Tongue (tissue), 2 donors: ENCODE results near the gene SEPTIN10. TPM values are rescaled to one million over a fixed set of nuclear protein-coding genes. Genes with fewer than 3 reads are reported as not detected.
A peak's percentile ranks its signal among the peaks of the same experiment; 100 is the strongest.

Experiments used
- DNase-seq: peaks from one replicate; pipeline ENCODE4 v3.0.0-alpha.2; 2015
- total RNA-seq: library from RNA; depleted of rRNA; stranded (reverse); fragments of >200 nt; gene quantifications from one replicate; pipeline ENCODE4 v1.2.3, GENCODE V29; 2014

The SEPTIN10 gene
- total RNA-seq, 1 donor from 2014 or later: 113 TPM

DNA sequence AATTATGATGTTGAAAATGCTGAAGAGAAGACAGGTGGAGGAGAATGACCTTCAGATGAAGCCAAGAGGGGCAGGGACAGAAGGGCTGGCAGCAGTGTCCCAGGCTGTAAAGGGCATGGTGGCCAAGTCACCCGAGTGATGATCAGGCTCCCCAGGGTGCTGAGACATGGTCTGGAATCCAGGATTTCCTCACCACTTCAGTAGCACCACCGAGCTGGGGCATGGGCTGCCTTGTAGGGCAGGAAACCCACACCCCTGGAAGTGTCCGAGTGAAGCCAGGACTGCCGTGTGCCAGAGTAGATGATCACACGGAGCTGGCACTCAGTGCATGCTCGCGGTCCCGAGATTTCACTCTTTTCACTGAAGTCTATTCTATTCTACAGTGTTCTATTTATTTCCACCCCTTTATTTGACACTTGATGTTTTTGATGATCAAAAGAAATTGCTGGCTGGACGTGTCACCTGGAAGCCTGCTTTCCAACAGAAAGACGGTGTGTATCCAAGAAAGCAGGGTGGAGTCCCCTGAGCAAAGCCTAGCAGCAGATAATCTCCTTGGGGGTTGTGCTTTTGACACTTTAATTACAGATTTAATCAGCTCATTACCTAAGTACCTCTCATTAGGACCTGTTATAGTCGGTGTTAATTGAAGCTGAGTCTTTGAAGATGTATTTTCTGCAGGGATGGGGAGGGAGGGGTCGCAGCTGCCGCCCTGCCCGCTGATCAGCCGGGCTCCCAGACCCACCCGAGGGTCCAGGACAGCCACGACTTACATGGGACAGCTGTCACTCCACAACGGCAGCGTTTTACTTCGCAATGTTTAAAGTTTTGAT is 92.3 kb downstream of the SEPTIN10 start:
- no peak for DNase-seq

DNA sequence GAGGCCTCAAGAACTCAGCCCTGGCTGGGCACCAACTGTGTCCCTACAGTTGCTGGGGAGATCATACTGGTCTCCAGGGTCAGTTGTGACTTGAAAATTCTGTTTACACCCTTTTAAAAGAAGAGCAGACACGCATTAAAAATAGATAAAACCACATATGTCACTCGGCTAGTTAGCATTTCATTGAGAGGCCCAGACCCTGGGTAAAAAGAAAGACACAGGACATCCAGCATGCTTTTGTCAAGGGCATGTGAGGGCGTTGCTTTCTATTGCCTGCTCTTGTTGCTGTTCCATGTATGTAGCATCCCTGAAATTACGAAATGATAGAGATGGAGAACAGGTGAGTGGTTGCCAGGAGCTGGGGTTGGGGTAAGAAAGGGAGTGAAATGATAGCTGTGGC is 94.3 kb downstream of the SEPTIN10 start:
- DNase-seq: no peak

GRCh38 chr2:109517118-109517889 is 96.5 kb downstream of the SEPTIN10 start:
- no peak for DNase-seq

- DNase-seq: peak; percentile 33
Observed at GRCh38 chr2:109516445-109517117, 97.2 kb downstream of the SEPTIN10 start.

DNA sequence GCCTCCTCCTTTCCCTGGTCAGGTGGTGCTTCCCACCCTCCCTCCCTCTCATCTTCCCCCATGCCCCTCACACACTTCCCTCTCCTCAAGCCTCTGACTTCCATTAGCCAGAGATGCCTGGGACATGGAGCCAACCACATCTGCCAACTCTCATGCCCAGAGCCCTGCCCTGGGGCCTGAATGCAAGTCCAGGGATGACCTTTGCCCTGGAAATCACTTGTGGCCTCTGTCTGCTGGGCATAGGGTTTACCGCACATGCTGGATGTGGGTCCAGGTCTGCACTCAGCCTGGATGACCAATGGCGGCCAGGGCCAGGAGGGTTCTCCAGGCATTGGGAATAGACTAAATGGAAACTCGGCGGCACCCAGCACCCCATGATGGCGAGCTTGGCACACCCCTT is 98.9 kb downstream of the SEPTIN10 start:
- no peak for DNase-seq

DNA sequence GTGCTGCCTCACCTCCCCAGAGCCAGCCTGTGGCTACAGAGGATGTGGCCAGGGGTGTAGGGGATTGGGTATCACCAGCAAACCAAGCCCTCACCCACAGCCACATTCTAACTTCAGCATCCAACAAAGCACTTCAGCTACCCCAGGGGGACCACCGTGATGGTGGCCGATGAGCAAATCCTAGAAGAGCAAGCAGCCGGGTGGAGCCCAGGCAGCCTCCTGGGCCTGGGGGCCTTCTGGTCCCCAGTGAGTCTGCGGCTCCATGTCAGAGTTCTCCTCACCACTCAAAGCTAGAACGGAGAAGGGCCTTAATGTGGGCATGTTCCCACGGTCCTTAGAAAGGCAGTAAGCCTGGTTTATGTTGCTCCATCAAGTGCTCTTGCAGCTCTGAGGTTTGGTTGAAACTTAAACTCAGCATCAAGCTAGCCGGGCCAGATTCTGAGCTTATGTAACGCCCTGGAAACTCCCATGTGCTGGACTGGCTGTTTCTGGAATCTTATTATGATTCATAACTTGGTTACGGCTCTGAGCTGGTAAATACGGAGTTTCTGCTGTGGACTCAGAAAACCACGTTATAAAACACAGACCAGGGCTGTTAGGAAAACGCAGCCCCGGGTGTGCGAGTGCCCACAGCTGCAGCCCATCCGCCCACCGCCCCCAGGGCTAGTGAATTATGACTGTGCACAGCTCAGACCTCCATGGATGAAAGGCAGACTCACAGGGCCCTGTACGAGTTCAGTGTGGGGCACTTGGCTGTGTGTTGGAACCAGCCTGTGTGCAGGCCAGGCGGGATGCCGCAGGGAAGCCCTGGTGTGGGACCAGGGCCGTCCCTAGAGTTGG is 99.8 kb downstream of the SEPTIN10 start:
- peak; percentile 81 for DNase-seq

GRCh38 chr2:109513230-109513629 is 100.5 kb downstream of the SEPTIN10 start:
- DNase-seq: no peak

GRCh38 chr2:109512076-109512475 is 101.7 kb downstream of the SEPTIN10 start:
- no peak for DNase-seq

DNA sequence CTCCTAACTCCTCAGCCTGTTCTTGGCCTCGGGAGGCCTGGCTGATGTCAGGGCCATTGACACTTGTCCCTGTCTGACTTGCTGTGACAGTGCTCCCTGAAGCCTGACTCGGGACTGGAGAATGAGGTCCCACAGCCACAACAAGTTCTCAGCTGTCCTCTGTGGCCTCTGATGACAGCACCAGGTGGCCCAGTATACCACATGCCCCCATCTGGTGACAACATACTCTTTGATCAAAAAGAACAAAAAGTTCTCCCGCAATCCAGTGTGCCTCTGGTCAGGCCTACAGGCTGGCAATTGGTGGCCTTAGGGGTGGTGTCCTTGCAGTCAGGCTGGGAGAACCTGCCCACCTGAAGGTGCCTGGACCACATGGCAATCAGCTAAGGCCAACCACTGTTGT is 102.6 kb downstream of the SEPTIN10 start:
- DNase-seq: no peak

DNA sequence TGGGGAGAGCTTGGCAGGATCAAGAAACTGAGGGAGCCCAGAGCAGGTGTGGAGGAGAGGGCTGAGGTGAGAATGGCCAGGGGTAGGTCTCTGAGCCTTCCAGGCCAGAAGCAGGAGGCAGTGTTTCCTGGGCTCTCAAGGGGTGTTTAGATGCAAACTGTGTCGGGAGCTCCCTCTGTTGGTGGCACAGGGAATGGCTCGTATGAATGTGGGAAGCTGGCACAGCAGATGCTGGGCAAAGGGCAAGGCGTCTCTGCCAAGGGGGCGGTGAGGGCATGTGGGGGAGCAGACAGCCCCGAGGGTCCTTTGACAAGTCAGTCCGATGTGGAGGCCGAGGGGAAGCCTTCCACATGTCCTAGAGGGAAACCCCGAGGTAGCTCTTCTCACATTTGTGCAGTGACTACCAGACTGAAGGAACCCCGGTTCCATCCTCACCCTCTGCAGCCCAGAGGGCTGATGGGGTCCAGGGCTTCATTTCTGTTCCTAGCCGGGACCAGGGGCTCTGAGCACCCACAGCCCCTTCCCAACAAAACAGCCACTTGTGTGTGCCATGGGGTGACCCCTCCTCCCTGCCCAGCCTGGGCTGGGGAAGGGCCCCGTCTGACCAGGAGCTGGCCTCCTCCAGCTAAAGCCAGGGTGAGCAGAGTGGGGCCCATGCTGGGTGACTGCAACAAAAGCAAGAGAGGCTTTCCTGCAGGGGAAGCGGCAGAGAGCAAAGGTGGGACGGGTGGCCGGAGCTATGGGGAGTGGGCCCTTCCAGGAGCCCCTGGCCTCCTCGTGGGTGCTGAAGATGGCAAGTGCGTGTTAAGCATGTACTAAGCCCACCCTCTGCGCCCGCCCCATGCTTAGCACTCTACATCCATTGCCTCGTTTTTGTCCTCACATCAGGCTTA is 103.4 kb downstream of the SEPTIN10 start:
- DNase-seq: peak; percentile 90

GRCh38 chr2:109508556-109508955 is 105.2 kb downstream of the SEPTIN10 start:
- DNase-seq: no peak

DNA sequence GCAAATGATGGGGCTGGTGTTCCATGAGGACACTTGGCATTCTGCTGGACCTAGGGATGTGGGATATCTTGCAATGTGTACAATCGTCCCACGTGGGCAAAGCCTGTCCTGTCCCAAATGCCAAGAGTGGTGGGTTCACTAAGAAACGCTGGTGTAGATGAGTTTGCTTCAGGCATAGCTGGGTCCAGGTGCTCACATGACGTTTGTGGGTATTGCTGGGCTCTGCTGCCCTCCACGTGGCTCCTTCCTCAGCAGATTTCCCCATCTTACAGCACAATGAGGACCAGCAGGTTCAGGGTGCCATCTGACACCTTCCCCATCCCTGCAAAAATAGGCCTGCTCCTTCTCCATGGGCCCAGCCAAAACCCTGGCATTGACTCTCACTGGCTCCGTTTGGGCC is 105.9 kb downstream of the SEPTIN10 start:
- no peak for DNase-seq

DNA sequence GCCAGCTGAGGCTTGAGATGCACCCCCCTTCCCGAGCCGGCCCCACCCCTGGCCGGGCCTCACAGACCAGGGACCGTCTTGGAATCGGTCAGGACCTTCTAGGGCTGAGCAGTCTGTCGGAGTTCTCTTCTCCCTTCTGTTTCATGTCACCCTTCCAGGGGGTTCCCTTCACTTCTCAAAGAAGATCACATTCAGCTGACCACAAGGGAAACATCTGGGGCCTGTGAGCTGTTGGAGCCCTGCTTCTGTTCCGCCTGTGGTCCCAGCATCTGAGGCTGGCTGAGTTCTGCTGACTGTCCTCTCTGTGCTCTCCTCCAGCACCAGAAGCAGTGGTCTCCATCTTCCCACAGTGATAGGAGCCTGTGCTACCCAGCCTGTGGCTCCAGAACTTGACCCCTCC is 106.5 kb downstream of the SEPTIN10 start:
- DNase-seq: no peak

DNA sequence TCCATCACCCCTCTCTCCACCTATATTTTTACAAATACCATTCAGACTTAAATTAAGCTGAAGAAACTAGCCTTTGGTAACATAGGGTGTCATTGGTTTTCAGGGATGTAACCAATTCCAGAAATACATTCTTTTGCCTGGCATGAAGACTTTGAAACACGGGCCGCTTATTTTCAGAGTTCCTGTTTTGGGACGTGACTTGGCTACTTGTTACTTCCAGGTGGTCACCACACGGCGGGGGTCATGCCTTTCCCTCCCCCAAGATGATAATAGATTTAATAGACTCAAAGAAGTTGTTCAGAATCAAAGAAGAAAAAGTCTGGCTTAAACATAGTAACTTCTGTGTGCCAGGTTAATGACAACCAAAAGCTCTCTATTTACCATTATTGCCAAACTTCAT is 110.6 kb downstream of the SEPTIN10 start:
- no peak for DNase-seq

DNA sequence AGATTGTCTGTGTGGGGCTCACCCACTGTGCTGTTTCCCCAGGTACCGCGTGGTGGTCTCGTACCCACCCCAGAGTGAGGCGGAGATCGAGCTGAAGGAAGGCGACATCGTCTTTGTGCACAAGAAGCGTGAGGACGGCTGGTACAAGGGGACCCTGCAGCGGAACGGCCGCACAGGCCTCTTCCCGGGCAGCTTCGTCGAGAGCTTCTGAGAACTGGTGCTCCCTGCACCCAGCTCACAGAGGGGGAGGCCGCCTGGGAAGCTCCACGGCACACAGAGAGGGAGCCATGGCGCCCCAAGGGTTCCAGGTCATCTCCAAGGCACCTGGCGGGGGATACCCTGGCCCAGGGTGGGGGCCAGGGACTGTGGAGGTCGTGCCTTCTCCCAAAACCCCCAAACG is 112.3 kb downstream of the SEPTIN10 start:
- no peak for DNase-seq

DNA sequence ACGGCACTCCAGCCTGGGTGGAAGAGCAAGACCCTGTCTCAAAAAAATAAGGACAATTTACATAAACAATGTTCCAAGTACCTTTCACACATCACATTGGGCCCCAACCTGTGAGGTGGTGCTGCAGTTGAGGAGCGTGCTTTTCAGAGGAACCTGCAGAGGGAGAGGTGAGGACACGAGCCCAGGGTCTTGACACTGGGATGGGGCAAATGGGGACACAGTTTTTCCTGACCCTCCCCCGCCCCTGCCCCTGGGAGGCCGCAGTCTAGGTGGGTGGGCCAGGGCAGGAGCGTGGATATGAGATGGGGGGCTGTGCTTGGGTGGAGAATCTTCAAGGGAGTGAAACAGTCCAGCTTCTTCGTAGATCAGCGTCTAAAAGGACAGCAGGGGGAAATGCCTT is 112.9 kb downstream of the SEPTIN10 start:
- DNase-seq: no peak

DNA sequence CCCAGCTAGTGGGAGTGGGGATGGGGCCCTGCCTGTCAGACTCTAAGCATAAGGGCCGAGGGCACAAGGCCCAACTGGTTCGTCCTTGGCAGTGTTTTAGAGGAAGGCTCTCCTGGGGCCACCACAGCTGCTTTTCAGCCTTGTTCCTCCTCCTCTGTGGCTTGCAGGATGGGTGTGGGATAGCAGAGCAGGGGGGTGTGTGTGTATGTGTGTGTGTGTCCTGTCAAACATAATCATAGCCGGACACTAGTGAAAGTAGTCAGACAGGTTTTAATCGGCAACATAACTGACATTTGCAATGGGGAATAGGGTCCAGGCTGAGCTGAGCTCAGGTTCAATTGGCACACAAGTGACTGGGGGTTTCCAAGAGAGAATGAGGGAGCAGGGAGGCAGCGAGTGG is 114.2 kb downstream of the SEPTIN10 start:
- peak; percentile 88 for DNase-seq

- no peak for DNase-seq
Observed at GRCh38 chr2:109498906-109499305, 114.9 kb downstream of the SEPTIN10 start.

GRCh38 chr2:109497911-109498870 is 115.6 kb downstream of the SEPTIN10 start:
- no peak for DNase-seq

DNA sequence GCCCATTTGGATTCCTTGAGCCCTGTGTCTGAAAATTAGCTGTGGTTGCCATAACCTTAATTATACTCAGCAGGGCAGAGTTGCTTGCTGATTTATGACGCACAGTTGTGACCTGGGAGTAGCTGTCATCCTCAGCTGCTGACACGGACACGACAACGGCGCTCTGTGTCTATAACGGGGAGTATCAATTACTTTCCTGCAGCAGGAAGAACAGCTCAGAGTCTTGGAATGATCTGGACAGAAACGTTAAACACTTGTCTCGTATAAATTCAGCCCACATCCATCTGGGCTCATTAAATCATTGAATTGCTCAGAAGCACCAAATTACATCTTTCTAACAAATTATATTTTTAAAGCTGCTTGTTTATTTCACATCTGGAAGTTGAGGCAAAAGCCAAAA is 116.3 kb downstream of the SEPTIN10 start:
- DNase-seq: peak; percentile 74
